Thoracic aorta (tissue), 2 donors: ENCODE results near the gene PLEKHA6. TPM values are rescaled to one million over a fixed set of nuclear protein-coding genes. Genes with fewer than 3 reads are reported as not detected.
"Not testable (repeated sequence)": the region's sequence is repeated elsewhere in the genome, so short reads cannot be mapped to it uniquely, and the experiment has no call there.

ENCODE experiments used
- ATAC-seq: fragments of 150-250 bp; one replicate; pipeline ENCODE4 v1.8.0; 2017; ENCODE audit warnings: low read depth; ENCODE audit not compliant: insufficient number of reproducible peaks, low FRiP score
- DNase-seq: peaks from one replicate; pipeline ENCODE4 v3.0.0-alpha.2; 2020; ENCODE audit warnings: low spot score
- H3K27ac ChIP-seq, 2 donors: fragments of 200-600 bp; sonication (generic); 1 replicate in 1 of 2; 2 replicates in 1 of 2; pipeline ENCODE4 v1.5.1; 2016; ENCODE audit warnings: mild to moderate bottlenecking in 2 of 2, moderate library complexity in 2 of 2
- H3K27me3 ChIP-seq: fragments of 200-600 bp; sonication (generic); replicated peaks from 2 replicates; pipeline ENCODE4 v1.6.0; 2016; ENCODE audit warnings: mild to moderate bottlenecking; ENCODE audit not compliant: insufficient read depth
- H3K36me3 ChIP-seq: fragments of 200-600 bp; sonication (generic); one replicate; pipeline ENCODE4 v1.5.1; 2016
- H3K4me1 ChIP-seq, 2 donors: fragments of 200-600 bp; sonication (generic); 1 replicate in 1 of 2; 2 replicates in 1 of 2; pipeline versions ENCODE4 v1.5.1 to v1.6.0; 2016; ENCODE audit warnings: low read depth in 2 of 2, mild to moderate bottlenecking in 1 of 2; ENCODE audit not compliant: control insufficient read depth in 1 of 2
- H3K4me3 ChIP-seq: fragments of 200-600 bp; sonication (generic); 2 replicates; pipeline ENCODE4 v1.5.1; 2016; ENCODE audit warnings: mild to moderate bottlenecking
- H3K9me3 ChIP-seq: fragments of 200-600 bp; sonication (generic); 2 replicates; pipeline ENCODE4 v1.5.1; 2016
- total RNA-seq, 2 donors: library from RNA; depleted of rRNA; stranded (reverse); fragments of >200 nt; gene quantifications; one replicate each; pipeline versions ENCODE4 v1.1.0 to v1.2.3, GENCODE V29; 2016
- TF ChIP-seq, protein P1 (sequence below): fragments of 200-600 bp; sonication (generic); IDR thresholded peaks from one replicate; pipeline ENCODE4 v1.5.1; 2019; ENCODE audit warnings: antibody characterized with exemption

The PLEKHA6 gene
- total RNA-seq, 2 donors from 2014 or later: 5.1 to 6.9 TPM

DNA sequence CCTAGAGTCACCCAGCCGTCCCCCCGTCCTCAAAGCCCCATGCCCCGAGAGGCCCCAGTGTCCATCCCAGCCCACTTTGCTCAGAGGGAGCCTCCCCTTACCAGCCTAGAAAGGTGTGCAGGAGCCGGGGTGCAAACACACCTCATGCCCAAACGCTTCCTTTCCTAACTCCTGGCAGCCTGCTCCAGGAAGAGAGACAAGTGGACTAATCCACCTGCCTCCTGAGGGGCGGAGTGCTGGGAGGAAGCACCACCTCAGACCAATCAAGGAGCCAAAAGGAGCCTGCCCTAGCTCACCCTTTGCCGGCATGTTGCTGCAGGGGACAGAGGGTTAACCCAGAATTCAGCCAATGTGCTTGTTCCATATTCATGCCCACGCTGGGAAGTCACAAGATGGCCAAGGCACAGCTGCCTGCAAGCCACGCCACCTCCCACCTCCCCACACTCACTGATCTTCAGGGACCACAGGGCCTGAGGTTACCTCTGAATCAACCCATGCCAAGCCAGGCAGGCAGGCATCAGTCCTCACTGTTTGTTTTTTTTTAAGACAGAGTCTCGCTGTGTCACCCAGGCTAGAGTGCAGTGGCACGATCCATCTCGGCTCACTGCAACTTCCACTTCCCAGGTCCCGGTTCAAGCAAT is 27.8 kb downstream of the PLEKHA6 start:
- Histone ChIP-seq H3K9me3 (no peaks in the 10 kb centered on the region), H3K4me1 (no peaks in the 10 kb centered on the region), H3K4me3 (no peak overlapping the region), H3K27ac (no peak overlapping the region), H3K36me3 (no peaks in the 10 kb centered on the region), H3K27me3 (no peaks in the 10 kb centered on the region)
- DNase-seq: no peak
- TF ChIP-seq, protein P1, sequence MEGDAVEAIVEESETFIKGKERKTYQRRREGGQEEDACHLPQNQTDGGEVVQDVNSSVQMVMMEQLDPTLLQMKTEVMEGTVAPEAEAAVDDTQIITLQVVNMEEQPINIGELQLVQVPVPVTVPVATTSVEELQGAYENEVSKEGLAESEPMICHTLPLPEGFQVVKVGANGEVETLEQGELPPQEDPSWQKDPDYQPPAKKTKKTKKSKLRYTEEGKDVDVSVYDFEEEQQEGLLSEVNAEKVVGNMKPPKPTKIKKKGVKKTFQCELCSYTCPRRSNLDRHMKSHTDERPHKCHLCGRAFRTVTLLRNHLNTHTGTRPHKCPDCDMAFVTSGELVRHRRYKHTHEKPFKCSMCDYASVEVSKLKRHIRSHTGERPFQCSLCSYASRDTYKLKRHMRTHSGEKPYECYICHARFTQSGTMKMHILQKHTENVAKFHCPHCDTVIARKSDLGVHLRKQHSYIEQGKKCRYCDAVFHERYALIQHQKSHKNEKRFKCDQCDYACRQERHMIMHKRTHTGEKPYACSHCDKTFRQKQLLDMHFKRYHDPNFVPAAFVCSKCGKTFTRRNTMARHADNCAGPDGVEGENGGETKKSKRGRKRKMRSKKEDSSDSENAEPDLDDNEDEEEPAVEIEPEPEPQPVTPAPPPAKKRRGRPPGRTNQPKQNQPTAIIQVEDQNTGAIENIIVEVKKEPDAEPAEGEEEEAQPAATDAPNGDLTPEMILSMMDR: no peak
- ATAC-seq: no peak

DNA sequence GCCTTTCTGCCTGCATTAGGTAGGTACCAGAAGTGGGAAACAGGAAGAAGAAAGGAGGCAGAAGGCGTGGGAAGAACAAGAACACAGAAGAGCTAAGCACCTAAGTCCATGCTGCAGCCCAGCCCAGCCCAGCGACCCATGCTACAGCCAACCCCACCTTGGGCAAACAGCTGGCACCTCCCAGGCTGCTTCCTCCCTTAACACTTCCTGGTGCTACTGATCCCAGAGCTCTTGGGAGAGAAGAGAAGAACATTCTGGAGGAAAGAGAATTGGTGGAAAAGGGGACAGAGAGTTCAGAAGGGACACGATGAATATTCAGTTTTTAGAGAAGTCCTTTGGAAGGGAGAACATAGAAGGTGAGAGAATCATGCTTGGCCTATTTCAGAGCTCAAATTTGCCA is 28.5 kb downstream of the PLEKHA6 start:
- no peak overlapping the region for H3K4me3 ChIP-seq
- H3K36me3 ChIP-seq: no peaks in the 10 kb centered on the region
- no peak for ATAC-seq
- no peaks in the 10 kb centered on the region for H3K27me3 ChIP-seq
- H3K4me1 ChIP-seq: no peaks in the 10 kb centered on the region
- H3K27ac ChIP-seq: no peak overlapping the region
- no peaks in the 10 kb centered on the region for H3K9me3 ChIP-seq
- DNase-seq: no peak
- TF ChIP-seq, protein P1: no peak

DNA sequence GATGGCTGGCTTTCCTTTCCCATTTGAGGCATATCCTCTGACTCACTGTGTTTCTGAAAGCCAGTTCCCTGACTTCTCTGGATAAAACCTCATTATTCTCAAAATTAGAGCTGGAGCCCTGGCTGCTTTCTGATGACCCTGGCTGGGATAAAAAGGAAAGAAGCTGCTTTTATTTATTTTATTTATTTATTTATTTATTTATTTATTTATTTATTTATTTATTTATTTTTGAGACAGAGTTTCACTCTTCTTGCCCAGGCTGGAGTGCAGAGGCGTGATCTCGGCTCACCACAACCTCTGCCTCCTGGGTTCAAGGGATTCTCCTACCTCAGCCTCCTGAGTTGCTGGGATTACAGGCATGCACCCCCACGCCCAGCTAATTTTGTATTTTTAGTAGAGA is 31.9 kb downstream of the PLEKHA6 start:
- not testable (repeated sequence) for H3K9me3 ChIP-seq, H3K4me1 ChIP-seq, DNase-seq, H3K4me3 ChIP-seq, H3K27me3 ChIP-seq, ATAC-seq, H3K27ac ChIP-seq, H3K36me3 ChIP-seq

DNA sequence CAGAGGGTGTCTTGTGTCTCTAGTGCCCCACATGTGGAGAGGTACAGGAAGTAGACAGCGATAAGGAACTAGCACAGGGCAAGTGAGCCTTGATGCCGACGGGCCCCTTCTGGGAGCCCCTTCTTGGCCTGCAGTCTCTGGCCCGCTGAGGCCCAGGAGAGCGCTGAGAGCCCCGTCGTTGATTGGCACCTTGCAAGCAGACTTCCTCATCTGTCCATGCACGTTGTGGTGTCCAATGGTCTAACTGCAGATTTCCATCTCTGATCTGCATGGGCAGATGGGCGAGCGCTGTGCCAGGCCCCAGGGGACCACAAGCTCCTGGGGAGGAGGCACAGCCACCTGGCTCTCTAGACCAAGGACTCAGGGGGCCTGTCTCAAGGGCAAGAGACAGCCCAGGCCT is 32.4 kb downstream of the PLEKHA6 start:
- Histone ChIP-seq H3K4me1 (no peaks in the 10 kb centered on the region), H3K4me3 (no peak overlapping the region), H3K36me3 (no peaks in the 10 kb centered on the region), H3K9me3 (no peaks in the 10 kb centered on the region), H3K27me3 (no peaks in the 10 kb centered on the region), H3K27ac (no peak overlapping the region)
- no peak for DNase-seq
- TF ChIP-seq, protein P1: no peak
- no peak for ATAC-seq

DNA sequence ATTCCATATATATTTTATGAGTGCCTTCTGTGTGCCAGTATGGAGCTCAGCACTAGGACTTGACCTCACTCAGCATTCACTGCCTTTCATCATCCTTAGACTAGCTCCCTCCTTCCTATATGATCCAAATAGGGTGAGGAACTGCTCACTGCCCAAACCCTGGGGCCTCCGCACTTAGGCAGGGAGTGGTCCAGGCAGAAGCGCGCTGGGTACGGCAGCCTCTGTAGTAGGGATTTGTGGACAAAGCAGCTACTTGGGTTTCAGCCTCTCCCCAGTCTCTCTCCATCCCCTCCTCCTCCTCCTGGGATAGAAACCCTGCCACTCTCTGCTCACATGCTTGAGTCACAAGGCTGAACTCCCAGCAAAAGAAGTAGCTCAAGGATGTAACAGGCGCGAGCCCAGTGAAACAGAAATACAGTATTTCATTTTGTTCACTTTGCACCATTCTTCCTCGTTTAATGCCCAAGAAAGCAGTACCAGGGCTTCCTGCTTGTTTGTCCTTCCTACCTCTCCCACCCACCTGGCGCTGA is 32.9 kb downstream of the PLEKHA6 start:
- DNase-seq (no peak), ATAC-seq (no peak)
- no peaks in the 10 kb centered on the region for H3K36me3 ChIP-seq
- TF ChIP-seq, protein P1: no peak
- no peaks in the 10 kb centered on the region for H3K27me3 ChIP-seq
- no peaks in the 10 kb centered on the region for H3K4me1 ChIP-seq
- no peak overlapping the region for H3K4me3 ChIP-seq
- no peaks in the 10 kb centered on the region for H3K9me3 ChIP-seq
- H3K27ac ChIP-seq: no peak overlapping the region

DNA sequence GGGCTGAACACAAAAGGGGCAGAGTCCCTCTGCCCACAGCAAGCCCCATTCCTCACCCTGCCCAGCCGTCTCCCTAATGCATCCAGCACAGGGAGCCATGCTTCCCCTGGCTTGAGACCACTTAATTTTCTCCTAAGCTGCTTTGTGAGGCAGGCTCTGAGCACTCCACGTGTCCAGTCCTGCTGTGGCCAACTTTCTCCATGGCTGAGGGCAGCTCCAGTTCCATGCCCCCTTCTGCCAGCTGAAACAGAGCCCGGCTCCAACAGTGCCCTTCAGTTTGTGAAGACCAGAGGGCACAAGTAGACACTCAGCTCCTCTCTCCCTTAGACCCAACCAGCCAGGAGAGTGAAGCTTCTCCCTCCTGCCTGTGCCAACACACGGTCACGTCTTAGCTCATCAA is 33.8 kb downstream of the PLEKHA6 start:
- ATAC-seq (no peak), DNase-seq (no peak)
- H3K36me3 ChIP-seq: no peaks in the 10 kb centered on the region
- H3K4me1 ChIP-seq: no peaks in the 10 kb centered on the region
- TF ChIP-seq, protein P1: no peak
- H3K9me3 ChIP-seq: no peaks in the 10 kb centered on the region
- H3K27ac ChIP-seq: no peak overlapping the region
- H3K27me3 ChIP-seq: no peaks in the 10 kb centered on the region
- no peak overlapping the region for H3K4me3 ChIP-seq
